Astrocyte of the cerebellum (primary cell): ENCODE measurements around the gene TBC1D17.

Experiments
- DNase-seq: peaks from one replicate; pipeline ENCODE4 v3.0.0-alpha.2; 2011; ENCODE audit warnings: low read depth
- H3K4me3 ChIP-seq: 2 replicates; pipeline ENCODE4 v1.5.1; 2011; ENCODE audit warnings: mild to moderate bottlenecking, low read depth, low read length, moderate library complexity
- CTCF ChIP-seq: IDR thresholded peaks from 2 replicates; pipeline ENCODE4 v1.5.1; 2012; ENCODE audit warnings: low read length, low read depth, moderate library complexity, mild to moderate bottlenecking; ENCODE audit errors: missing control alignments
- in situ Hi-C: cut with HindIII; loops from 2 replicates; pipeline ENCODE4 v1.10.0; 2017; ENCODE audit warnings: low sequenced_read_pairs

TBC1D17 gene

GRCh38 chr19:49860336-49861102 lies 17.0 kb upstream of the TBC1D17 start:
- no peak for TF ChIP-seq CTCF
- in situ Hi-C loops: no loop called here
- DNase-seq: no peak
- H3K4me3 ChIP-seq: no peak overlapping the region

GRCh38 chr19:49861107-49861506 lies 16.4 kb upstream of the TBC1D17 start:
- in situ Hi-C loops: no loop called here
- no peak for TF ChIP-seq CTCF
- no peak for DNase-seq
- H3K4me3 ChIP-seq: no peak overlapping the region

- in situ Hi-C loops: no loop called here
- H3K4me3 ChIP-seq: no peak overlapping the region
- no peak for TF ChIP-seq CTCF
- DNase-seq: no peak
Observed at GRCh38 chr19:49861541-49862378, 15.7 kb upstream of the TBC1D17 start.

GRCh38 chr19:49862391-49863253 lies 14.9 kb upstream of the TBC1D17 start:
- in situ Hi-C loops: no loop called here
- peak; percentile 34 for TF ChIP-seq CTCF
- no peak for DNase-seq
- H3K4me3 ChIP-seq: no peak overlapping the region

GRCh38 chr19:49863254-49863934 lies 14.1 kb upstream of the TBC1D17 start:
- no peak for TF ChIP-seq CTCF
- no peak for DNase-seq
- in situ Hi-C loops: no loop called here
- H3K4me3 ChIP-seq: no peak overlapping the region

- in situ Hi-C loops: no loop called here
- DNase-seq: no peak
- H3K4me3 ChIP-seq: no peak overlapping the region
- no peak for TF ChIP-seq CTCF
Observed at GRCh38 chr19:49863935-49864320, 13.6 kb upstream of the TBC1D17 start.
